C4-2B (cell line): ENCODE results near the gene MS4A6E.

Experiments
- H3K27ac ChIP-seq: fragments of 450-650 bp; 2 replicates; pipeline ENCODE4 v1.5.1; 2017
- ZFX ChIP-seq: fragments of 450-650 bp; IDR thresholded peaks from 2 replicates; pipeline ENCODE4 v1.6.1; 2017
- TF ChIP-seq, protein P1 (sequence below): fragments of 450-650 bp; conservative IDR thresholded peaks from 2 replicates; pipeline ENCODE4 v1.5.1; 2017; ENCODE audit warnings: mild to moderate bottlenecking

The MS4A6E gene

GRCh38 chr11:60370811-60371298 lies 43.8 kb downstream of the MS4A6E start:
- H3K27ac ChIP-seq: no peak overlapping the region
- no peak for TF ChIP-seq ZFX
- TF ChIP-seq, protein P1, sequence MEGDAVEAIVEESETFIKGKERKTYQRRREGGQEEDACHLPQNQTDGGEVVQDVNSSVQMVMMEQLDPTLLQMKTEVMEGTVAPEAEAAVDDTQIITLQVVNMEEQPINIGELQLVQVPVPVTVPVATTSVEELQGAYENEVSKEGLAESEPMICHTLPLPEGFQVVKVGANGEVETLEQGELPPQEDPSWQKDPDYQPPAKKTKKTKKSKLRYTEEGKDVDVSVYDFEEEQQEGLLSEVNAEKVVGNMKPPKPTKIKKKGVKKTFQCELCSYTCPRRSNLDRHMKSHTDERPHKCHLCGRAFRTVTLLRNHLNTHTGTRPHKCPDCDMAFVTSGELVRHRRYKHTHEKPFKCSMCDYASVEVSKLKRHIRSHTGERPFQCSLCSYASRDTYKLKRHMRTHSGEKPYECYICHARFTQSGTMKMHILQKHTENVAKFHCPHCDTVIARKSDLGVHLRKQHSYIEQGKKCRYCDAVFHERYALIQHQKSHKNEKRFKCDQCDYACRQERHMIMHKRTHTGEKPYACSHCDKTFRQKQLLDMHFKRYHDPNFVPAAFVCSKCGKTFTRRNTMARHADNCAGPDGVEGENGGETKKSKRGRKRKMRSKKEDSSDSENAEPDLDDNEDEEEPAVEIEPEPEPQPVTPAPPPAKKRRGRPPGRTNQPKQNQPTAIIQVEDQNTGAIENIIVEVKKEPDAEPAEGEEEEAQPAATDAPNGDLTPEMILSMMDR: no peak

DNA sequence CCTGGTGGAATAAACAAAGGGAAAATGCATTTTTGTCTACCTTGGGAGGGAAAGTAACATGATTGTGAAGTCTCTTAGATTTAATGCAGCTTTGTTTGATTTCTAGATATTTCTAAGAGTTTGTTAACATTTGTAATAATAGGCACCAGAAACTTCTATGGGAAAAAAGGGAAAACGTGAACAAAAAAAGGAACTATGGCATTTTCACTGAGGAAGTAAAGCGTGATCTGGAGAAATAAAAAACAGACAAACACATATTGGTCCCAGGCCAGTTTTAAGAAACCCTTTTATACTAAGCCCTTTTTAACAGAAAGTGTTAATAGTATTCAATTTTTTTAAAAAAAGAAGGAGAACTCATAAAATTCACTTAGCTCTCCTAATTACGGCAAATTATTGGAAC lies 44.3 kb downstream of the MS4A6E start:
- H3K27ac ChIP-seq: no peak overlapping the region
- TF ChIP-seq, protein P1: no peak

GRCh38 chr11:60371854-60372253 lies 44.8 kb downstream of the MS4A6E start:
- TF ChIP-seq, protein P1: no peak
- TF ChIP-seq ZFX: no peak
- 0 out of 2 replicates have a peak overlapping the region, but pooled peaks have one; percentile 22 for H3K27ac ChIP-seq

DNA sequence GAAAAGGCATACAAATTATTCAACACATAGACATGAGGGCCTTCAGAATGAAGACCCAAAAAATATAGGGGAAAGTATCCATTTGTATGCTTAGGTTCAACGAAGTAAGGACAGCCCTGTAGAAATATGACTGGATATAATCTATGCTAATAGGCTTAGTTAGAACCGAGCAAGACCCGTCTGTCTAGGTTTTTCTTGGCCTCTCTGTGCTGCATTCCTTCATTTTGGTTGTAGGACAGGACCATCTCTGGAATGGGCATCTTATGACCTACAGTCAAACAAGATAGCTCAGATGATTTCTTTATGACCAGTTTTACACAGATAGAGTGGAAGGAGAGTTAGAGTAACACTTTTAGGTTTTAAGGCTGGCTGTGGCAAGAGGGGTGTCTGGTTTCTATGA lies 45.7 kb downstream of the MS4A6E start:
- TF ChIP-seq, protein P1: no peak
- TF ChIP-seq ZFX: no peak

DNA sequence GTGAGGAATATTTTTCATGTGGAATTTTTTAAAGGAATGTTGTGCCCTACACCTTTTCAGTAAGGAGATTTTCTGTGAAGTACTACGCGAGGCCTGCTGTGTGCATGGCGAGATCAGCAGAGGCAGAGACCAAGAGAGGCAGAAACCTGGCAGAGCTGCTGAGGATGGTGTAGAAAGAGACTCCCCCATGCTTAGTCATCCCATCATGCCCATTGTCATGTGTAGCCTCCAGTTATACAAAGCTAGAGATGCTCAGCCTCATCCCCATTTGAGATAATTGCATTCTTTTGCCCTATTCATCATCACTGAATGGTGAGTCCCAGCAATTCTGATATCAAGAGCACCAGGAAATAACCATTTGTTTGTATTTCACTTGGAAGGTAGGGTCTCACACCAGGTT lies 48.3 kb downstream of the MS4A6E start:
- TF ChIP-seq ZFX: no peak
- TF ChIP-seq, protein P1: no peak
- no peak overlapping the region for H3K27ac ChIP-seq

More for the DNA sequence above, 45.7 kb downstream of the MS4A6E start:
- H3K27ac ChIP-seq: no peak overlapping the region

DNA sequence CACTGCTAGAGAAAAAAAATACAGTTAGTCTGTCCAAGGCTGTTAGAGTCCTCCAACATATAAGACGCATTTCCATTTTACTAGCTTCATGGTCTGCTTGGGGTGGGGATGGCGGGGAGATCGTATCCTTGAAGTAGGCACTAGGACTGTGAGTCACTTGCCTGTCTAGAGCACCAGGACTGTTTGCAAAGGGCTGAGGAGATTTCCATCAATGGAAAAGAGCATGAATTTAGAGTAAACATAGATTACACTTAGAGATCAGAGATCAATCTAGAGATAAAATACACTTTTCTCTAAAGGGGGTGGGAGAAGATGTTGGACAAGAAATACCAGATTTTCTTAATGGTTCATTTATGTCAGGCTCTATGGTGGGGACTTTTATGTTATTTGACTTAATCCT lies 49.5 kb downstream of the MS4A6E start:
- peak overlapping the region; percentile 40; the same call in 1 of the 2 replicates for H3K27ac ChIP-seq
- TF ChIP-seq, protein P1: no peak
- TF ChIP-seq ZFX: no peak

- TF ChIP-seq, protein P1: no peak
- peak overlapping the region; percentile 45; the same call in 1 of the 2 replicates for H3K27ac ChIP-seq
Measured at GRCh38 chr11:60377401-60378136, 50.5 kb downstream of the MS4A6E start.
